ENCODE data around the gene TRIM64. TPM values are rescaled to one million over a fixed set of nuclear protein-coding genes. Genes with fewer than 3 reads are reported as not detected.

The TRIM64 gene, protein sequence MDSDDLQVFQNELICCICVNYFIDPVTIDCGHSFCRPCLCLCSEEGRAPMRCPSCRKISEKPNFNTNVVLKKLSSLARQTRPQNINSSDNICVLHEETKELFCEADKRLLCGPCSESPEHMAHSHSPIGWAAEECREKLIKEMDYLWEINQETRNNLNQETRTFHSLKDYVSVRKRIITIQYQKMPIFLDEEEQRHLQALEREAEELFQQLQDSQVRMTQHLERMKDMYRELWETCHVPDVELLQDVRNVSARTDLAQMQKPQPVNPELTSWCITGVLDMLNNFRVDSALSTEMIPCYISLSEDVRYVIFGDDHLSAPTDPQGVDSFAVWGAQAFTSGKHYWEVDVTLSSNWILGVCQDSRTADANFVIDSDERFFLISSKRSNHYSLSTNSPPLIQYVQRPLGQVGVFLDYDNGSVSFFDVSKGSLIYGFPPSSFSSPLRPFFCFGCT
- not detected in 2 replicates for total RNA-seq

DNA sequence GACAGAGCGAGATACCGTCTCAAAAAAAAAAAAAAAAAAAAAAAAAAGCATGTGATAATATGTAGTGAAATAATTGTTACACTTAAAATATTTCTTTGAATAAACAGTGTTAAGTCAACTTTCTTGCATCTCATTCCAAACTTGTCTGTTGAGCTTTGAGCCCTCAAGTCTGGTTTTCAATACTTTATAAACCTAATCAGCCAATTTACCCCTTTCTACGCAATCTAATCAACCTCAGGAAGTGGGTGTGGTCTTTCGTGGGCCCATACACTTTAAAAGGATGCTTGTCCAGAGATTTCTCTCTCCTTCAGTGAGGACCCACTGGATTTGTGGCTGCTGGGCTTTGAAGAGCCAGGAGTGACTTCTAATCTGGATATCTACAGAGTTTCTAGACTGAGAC, at the start of gene TRIM64:
TSS of gene TRIM64 (plus strand) at position 301 of the 400 bp plus-strand sequence. CDS start 2,467 bp downstream, outside the sequence.

DNA sequence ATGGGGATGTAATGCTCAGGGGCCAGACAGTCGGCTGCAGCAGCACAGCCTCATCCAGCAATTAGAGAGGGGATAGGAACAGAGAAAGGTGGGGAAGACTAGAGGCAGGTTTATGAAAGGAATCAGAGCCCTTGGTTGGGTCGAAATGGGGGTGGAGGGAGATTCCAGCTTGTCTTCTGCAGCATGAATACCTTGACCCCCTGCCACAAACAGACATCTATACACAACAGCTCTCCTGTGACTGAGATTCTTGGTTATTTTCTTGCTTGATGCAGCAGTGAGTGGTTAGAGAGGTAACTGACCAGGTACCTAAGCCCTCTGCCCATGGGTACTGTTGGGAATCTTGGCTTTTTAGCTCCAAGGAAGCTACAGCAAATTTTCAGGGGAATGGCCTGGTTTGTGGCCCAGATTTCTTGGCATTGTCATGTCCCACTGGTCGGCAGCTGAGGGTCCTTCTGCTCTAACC, 43.6 kb upstream of the TRIM64 start, which contains the start of gene TRIM49D1:
TSS of gene TRIM49D1 (minus strand) at position 51 of the 466 bp plus-strand sequence. CDS start 4,535 bp downstream, outside the sequence.

DNA sequence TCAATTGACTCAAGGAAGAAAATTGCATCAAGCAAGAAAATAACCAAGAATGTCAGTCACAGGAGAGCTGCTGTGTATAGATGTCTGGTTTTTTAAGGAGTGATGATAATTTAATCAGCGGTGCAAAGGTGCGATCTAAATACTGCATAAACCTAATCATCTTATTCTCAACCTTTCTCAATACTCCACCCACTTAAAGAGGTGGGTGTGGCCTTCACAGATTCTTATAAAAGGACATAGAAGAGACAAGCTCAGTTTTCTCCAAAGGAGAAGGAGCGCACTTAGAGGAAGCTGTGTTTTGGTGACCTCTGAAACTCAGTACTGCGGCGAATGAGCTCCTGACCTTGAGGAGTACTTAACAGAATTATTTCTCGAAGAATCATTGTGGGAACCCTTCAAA, 42.1 kb upstream of the TRIM64 start, which contains the start of gene TRIM49D2:
TSS of gene TRIM49D2 (plus strand) at position 301 of the 400 bp plus-strand sequence. CDS start 2,698 bp downstream, outside the sequence.

Other genes starting within 250 kb of the TRIM64 start
- not detected in 2 replicates for gene TRIM49, start 157.5 kb upstream of the TRIM64 start, total RNA-seq
- gene TRIM64B, start 87.5 kb upstream of the TRIM64 start, total RNA-seq, result not detected in 2 replicates
- not detected in 2 replicates for gene TRIM49D1, start 43.8 kb upstream of the TRIM64 start, total RNA-seq
- gene TRIM49D2, start 42.0 kb upstream of the TRIM64 start, total RNA-seq, result not detected in 2 replicates
- not detected in 2 replicates for gene TRIM49C, start 65.1 kb downstream of the TRIM64 start, total RNA-seq
- not detected in 2 replicates for gene UBTFL1, start 119.9 kb downstream of the TRIM64 start, total RNA-seq
- 2.0 and 2.5 TPM in 2 replicates for gene NAALAD2, start 168.6 kb downstream of the TRIM64 start, total RNA-seq